Measurements from ENCODE around the gene BBS5. TPM values are rescaled to one million over a fixed set of nuclear protein-coding genes. Genes with fewer than 3 reads are reported as not detected.
A peak's percentile ranks its signal among the peaks of the same experiment; 100 is the strongest.

Gene BBS5
- total RNA-seq, 1 experiment from 2014 or later: 0.55 TPM

GRCh38 chr2:169478339-169478738 lies 955 bp upstream of the BBS5 start:
- Histone ChIP-seq H3K18ac (ENCODE audit: insufficient read length, low read depth, low read length) (no peak overlapping the region), H2BK120ac (ENCODE audit: low read depth, low read length, poor library complexity, severe bottlenecking) (no peak overlapping the region), H3K27ac (ENCODE audit: insufficient read length, low read depth, low read length) (no peak overlapping the region), H3K4ac (ENCODE audit: low read depth, low read length) (no peak overlapping the region), H4K91ac (ENCODE audit: insufficient read length, low read depth, low read length) (no peak overlapping the region), H3T11ph (ENCODE audit: low read length) (no peak overlapping the region), H3K9me3 (ENCODE audit: control insufficient read depth, low read depth, low read length) (no peaks in the 10 kb centered on the region), H2BK20ac (ENCODE audit: low read depth, low read length, poor library complexity, severe bottlenecking) (no peak overlapping the region), H3K23ac (ENCODE audit: insufficient read length, low read depth, low read length) (no peak overlapping the region), H2BK5ac (ENCODE audit: insufficient read length, low read length) (no peak overlapping the region), H2AFZ (ENCODE audit: low read length) (no peak overlapping the region), H4K20me1 (ENCODE audit: control insufficient read depth, insufficient read depth, insufficient read length) (no peaks in the 10 kb centered on the region), H3K14ac (ENCODE audit: insufficient read depth, low read length) (no peak overlapping the region), H3K27me3 (ENCODE audit: insufficient read depth, low read length) (peaks cover 25% of the 10 kb centered on the region; the same call in 1 of the 2 replicates), H3K4me2 (ENCODE audit: insufficient read depth, insufficient read length, low read length) (no peak overlapping the region), H3K9ac (ENCODE audit: extremely low read depth, insufficient read length, low read length) (no peak overlapping the region), H3K56ac (ENCODE audit: insufficient read length, low read depth, low read length) (no peak overlapping the region), H2BK15ac (ENCODE audit: low read depth, low read length) (no peak overlapping the region), H4K5ac (ENCODE audit: insufficient read length, low read depth, low read length) (no peak overlapping the region), H2BK12ac (ENCODE audit: insufficient read length, low read depth, low read length) (no peak overlapping the region), H3K79me2 (ENCODE audit: insufficient read depth, low read length) (no peaks in the 10 kb centered on the region), H2AK5ac (ENCODE audit: insufficient read length, low read length) (no peak overlapping the region), H3K23me2 (ENCODE audit: insufficient read length, low read depth, low read length, poor library complexity, severe bottlenecking) (peaks cover 7% of the 10 kb centered on the region), H4K8ac (replicated peaks; ENCODE audit: insufficient read length, low read depth, low read length) (no peak overlapping the region), H3K4me1 (ENCODE audit: insufficient read depth, low read length) (no peaks in the 10 kb centered on the region), H3K79me1 (ENCODE audit: insufficient read depth, low read depth, low read length, poor library complexity, severe bottlenecking) (no peaks in the 10 kb centered on the region)
- no peak for DNase-seq
- WGBS (ENCODE audit: extremely low coverage, insufficient read length, low lambda C conversion rate): no CpG with 5 or more reads among the region's 3 CpGs
- TF ChIP-seq CTCF (conservative IDR thresholded peaks at IDR 0.05): no peak
- Mint-ChIP-seq H3K4me1 (peaks cover 3 to 6% of the 10 kb centered on the region in 2 experiments), H3K27me3 (ENCODE audit: low read depth) (peaks cover 67% of the 10 kb centered on the region), H3K9me3 (no peaks in the 10 kb centered on the region), H3K36me3 (ENCODE audit: insufficient read depth in 1 of 3, low read depth in 3 of 3) (no peaks in the 10 kb centered on the region), H3K4me3 (peak overlapping the region in 1 of 2 experiments; percentile 52; a peak in 3 of 5 replicates), H3K27ac (no peak overlapping the region; a peak in 1 of 7 replicates)
